Measurements from ENCODE around the gene NOTCH4. TPM values are rescaled to one million over a fixed set of nuclear protein-coding genes. Genes with fewer than 3 reads are reported as not detected.

Gene NOTCH4
- total and polyA plus RNA-seq, 9 of the 15 experiments (the other 6 are each of a cell fraction or from before 2014, with no cell fraction given) = 0.24 to 4.3 (median 1.7) TPM

GRCh38 chr6:32181915-32182529 lies 41.8 kb downstream of the NOTCH4 start (continued):
- TF ChIP-seq NCOA6 (IDR thresholded peaks at IDR 0.05) (no peak), RAD21 (CRISPR knock-in tag; conservative IDR thresholded peaks at IDR 0.05 in 1 of 2, IDR thresholded peaks at IDR 0.05 in 1 of 2) (peak; percentile 47 to 56), RBBP5 (IDR thresholded peaks at IDR 0.05; ENCODE audit: borderline replicate concordance, insufficient read depth, low read length, poor library complexity, severe bottlenecking) (peak; percentile 33), E2F3 (CRISPR knock-in tag; IDR thresholded peaks at IDR 0.05) (no peak), REST (IDR thresholded peaks at IDR 0.05; ENCODE audit: borderline replicate concordance) (peak; percentile 37; the same call in 1 of the 2 replicates), REST (CRISPR knock-in tag; IDR thresholded peaks at IDR 0.05; ENCODE audit: low read depth) (no peak), CXXC5 (CRISPR knock-in tag; IDR thresholded peaks at IDR 0.05) (0 out of 2 replicates have a peak, but pooled peaks have one; percentile 14), GATA2 (CRISPR knock-in tag; IDR thresholded peaks at IDR 0.05) (peak; percentile 88), ATF6 (CRISPR knock-in tag; IDR thresholded peaks at IDR 0.05) (no peak), ZNF592 (IDR thresholded peaks at IDR 0.05) (0 out of 2 replicates have a peak, but pooled peaks have one; percentile 18), DMBX1 (CRISPR knock-in tag; IDR thresholded peaks at IDR 0.05; ENCODE audit: borderline replicate concordance) (0 out of 2 replicates have a peak, but pooled peaks have one; percentile 34), SMAD2 (IDR thresholded peaks at IDR 0.05; ENCODE audit: low read depth, low read length) (no peak)

Data from K562 (cell line).